ENCODE results near the gene CLSTN2. TPM values are rescaled to one million over a fixed set of nuclear protein-coding genes. Genes with fewer than 3 reads are reported as not detected.

CLSTN2 gene
- total RNA-seq, 4 donors from 2014 or later = 19.5 to 66.7 (median 42.5) TPM

DNA sequence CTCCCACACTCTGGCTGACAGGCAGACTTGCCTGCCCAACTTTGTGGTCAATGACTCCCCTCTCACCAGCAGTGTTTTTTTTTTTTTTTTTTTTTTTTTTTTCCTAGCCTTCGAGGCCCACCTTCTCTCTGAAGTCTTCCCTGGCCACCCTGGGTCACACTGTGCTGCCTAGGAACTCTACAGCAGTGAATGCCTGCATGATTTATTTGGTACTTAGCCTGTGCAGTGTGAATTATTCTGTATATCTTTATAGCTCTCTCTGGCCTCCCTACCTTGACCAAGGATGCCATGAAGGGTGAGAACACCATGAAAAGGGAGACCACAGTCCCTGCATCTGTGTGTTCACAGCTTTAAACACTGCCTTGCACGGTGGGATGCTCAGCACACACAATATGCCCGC lies 141.6 kb downstream of the CLSTN2 start:
- TF ChIP-seq, protein P1, sequence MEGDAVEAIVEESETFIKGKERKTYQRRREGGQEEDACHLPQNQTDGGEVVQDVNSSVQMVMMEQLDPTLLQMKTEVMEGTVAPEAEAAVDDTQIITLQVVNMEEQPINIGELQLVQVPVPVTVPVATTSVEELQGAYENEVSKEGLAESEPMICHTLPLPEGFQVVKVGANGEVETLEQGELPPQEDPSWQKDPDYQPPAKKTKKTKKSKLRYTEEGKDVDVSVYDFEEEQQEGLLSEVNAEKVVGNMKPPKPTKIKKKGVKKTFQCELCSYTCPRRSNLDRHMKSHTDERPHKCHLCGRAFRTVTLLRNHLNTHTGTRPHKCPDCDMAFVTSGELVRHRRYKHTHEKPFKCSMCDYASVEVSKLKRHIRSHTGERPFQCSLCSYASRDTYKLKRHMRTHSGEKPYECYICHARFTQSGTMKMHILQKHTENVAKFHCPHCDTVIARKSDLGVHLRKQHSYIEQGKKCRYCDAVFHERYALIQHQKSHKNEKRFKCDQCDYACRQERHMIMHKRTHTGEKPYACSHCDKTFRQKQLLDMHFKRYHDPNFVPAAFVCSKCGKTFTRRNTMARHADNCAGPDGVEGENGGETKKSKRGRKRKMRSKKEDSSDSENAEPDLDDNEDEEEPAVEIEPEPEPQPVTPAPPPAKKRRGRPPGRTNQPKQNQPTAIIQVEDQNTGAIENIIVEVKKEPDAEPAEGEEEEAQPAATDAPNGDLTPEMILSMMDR (IDR thresholded peaks at IDR 0.05; ENCODE audit: low read depth) = no peak

DNA sequence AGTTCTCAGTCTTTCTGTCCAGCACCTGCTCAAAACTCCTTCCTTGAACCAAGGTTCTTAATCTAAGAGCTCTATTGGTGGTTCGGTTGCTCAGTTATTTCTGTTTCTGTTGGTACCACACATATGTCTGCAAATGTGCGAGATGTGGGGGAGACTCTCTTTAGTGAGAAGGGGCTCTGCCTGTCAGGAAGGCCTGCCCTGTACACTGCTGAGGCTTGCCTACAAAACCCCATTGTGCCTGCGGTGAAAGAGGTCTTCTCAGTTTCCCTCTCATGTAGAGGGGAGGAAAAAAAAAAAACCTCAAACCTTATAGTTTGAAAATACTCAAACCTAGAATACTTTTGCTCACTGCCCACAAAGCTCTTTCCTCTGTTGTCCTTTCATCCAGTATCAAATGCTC lies 142.4 kb downstream of the CLSTN2 start:
- TF ChIP-seq, protein P1 (IDR thresholded peaks at IDR 0.05; ENCODE audit: low read depth) = no peak

DNA sequence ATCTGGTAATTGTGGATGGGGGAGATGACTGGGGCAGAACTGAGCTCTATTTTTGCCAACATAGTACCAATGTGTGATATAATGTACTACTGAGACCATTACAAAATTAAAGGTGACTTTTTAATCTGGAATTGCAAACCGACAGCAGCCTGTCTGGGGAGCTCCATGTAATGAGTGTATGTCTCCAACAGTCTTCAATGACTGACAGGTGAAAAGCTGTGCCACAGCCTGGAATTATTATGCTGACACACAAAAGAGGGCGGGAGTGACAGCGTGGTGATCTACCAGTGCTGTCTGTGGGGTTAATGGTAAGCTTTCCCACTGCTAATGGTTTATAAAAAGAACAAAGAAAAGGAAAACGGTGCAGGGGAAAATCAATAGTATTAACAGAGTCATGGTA lies 143.4 kb downstream of the CLSTN2 start:
- TF ChIP-seq, protein P1 (IDR thresholded peaks at IDR 0.05; ENCODE audit: low read depth) = no peak

- TF ChIP-seq, protein P1 (IDR thresholded peaks at IDR 0.05; ENCODE audit: low read depth) = no peak
Measured at GRCh38 chr3:140078940-140079339, 144.0 kb downstream of the CLSTN2 start.

DNA sequence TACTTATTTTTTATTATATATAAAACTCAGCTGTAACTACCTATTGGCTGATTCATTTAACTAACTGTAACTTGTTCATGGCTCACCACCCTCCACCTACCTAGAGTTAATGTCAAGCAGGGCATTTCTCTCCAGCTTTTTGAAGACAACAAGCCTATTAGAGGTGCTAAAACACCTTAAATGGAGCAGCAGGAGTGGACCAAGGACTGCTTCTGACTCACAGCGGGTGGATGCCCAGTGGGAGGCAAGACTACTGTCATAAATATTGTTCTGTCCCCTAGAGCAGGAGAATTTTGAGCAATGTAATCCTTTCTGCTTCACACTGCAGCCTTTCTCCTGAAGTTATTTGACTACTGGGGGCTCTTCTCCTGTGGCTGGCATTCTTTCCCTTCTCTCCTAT lies 146.9 kb downstream of the CLSTN2 start:
- TF ChIP-seq, protein P1 (IDR thresholded peaks at IDR 0.05; ENCODE audit: low read depth) = no peak

GRCh38 chr3:140085001-140085400 lies 150.0 kb downstream of the CLSTN2 start:
- TF ChIP-seq, protein P1 (IDR thresholded peaks at IDR 0.05; ENCODE audit: low read depth) = no peak

- TF ChIP-seq, protein P1 (IDR thresholded peaks at IDR 0.05; ENCODE audit: low read depth) = no peak
Measured at GRCh38 chr3:140086642-140087041, 151.7 kb downstream of the CLSTN2 start.

All from subcutaneous adipose tissue (tissue), 4 donors.